Right atrium auricular region (tissue), 2 donors: ENCODE results near the gene GLRX5. TPM values are rescaled to one million over a fixed set of nuclear protein-coding genes. Genes with fewer than 3 reads are reported as not detected.

ENCODE experiments used
- DNase-seq: peaks from one replicate; pipeline ENCODE4 v3.0.0-alpha.2; 2019; ENCODE audit warnings: low spot score
- H3K27ac ChIP-seq, 2 donors: fragments of 200-600 bp; sonication (generic); 1 replicate in 1 of 2; 2 replicates in 1 of 2; pipeline ENCODE4 v1.5.1; 2016 to 2019
- H3K27me3 ChIP-seq, 2 donors: fragments of 200-600 bp; sonication (generic); one replicate each; pipeline versions ENCODE4 v1.5.1 to v1.6.0; 2017 to 2019
- H3K36me3 ChIP-seq: fragments of 200-600 bp; sonication (generic); one replicate; pipeline ENCODE4 v1.5.1; 2016
- H3K4me1 ChIP-seq, 2 donors: fragments of 200-600 bp; sonication (generic); one replicate each; pipeline versions ENCODE4 v1.5.1 to v1.6.0; 2017 to 2019
- H3K4me3 ChIP-seq, 2 donors: fragments of 200-600 bp; sonication (generic); 1 replicate in 1 of 2; 2 replicates in 1 of 2; pipeline ENCODE4 v1.5.1; 2017 to 2019; ENCODE audit warnings: mild to moderate bottlenecking in 1 of 2, moderate library complexity in 1 of 2
- H3K9me3 ChIP-seq, 2 donors: fragments of 200-600 bp; sonication (generic); one replicate each; pipeline ENCODE4 v1.5.1; 2019
- total RNA-seq, 2 donors: library from RNA; depleted of rRNA; stranded (reverse); fragments of >200 nt; gene quantifications; one replicate each; pipeline ENCODE4 v1.1.0, GENCODE V29; 2016
- TF ChIP-seq, protein P1 (sequence below), 2 donors: fragments of 200-600 bp; sonication (generic); IDR thresholded peaks; one replicate each; pipeline ENCODE4 v1.5.1; 2019; ENCODE audit warnings: antibody characterized with exemption in 2 of 2

Gene GLRX5
- total RNA-seq, result 10 to 100 TPM; 54.0 to 58.9 TPM

DNA sequence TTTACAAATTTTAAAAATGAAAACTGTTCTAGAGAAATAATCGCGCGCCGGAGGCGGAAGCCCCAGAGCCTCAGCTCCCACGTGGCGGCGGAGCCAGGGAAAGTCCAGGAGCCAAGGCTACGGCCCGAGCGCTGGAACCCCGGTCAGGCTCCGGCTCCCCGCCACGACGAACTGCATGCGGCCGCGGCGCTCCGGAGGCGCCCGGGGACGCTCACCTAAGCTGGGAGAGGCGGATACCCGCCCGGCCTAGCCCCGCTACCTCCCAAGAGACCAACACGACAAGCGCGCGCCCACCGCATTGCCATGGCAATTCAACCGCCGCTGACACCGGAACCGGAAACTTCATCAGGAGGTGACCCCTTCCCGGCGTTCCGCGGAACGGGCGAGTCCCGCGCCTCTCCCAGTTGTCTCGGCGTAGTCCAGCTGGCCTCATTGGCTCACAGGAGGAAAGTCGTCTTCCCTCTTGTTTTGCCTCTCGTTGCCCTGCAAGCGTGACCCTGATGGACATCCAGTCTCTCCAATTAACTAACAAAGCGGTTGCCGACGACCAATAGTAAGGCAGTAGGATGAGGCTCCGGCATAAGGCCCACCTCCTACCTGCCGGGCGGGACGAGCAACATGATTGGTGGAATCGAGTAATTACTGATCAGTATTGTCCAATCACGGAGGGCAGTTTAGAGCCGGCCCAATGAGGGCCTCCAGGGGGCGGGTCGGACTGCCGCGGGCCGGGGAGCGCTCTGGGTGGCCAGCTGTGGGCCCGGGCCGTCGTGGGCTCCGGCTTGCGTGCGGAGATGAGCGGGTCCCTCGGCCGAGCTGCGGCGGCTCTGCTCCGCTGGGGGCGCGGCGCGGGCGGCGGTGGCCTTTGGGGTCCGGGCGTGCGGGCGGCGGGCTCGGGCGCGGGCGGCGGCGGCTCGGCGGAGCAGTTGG lies at the start of gene GLRX5:
TSS of gene GLRX5 (plus strand) at position 752 of the 927 bp plus-strand sequence. CDS start at position 792, 40 bp downstream.
- TF ChIP-seq, protein P1, sequence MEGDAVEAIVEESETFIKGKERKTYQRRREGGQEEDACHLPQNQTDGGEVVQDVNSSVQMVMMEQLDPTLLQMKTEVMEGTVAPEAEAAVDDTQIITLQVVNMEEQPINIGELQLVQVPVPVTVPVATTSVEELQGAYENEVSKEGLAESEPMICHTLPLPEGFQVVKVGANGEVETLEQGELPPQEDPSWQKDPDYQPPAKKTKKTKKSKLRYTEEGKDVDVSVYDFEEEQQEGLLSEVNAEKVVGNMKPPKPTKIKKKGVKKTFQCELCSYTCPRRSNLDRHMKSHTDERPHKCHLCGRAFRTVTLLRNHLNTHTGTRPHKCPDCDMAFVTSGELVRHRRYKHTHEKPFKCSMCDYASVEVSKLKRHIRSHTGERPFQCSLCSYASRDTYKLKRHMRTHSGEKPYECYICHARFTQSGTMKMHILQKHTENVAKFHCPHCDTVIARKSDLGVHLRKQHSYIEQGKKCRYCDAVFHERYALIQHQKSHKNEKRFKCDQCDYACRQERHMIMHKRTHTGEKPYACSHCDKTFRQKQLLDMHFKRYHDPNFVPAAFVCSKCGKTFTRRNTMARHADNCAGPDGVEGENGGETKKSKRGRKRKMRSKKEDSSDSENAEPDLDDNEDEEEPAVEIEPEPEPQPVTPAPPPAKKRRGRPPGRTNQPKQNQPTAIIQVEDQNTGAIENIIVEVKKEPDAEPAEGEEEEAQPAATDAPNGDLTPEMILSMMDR (IDR thresholded peaks at IDR 0.05), result no peak
- H3K27ac ChIP-seq, result peak within 1 kb of the TSS; percentile 82 to 87
- no peaks in the 10 kb centered on the region for H3K36me3 ChIP-seq
- DNase-seq, result peak; percentile 100
- peaks cover 0 to 72% of the 10 kb centered on the region in 2 donors for H3K4me1 ChIP-seq
- peak within 1 kb of the TSS; percentile 89 to 99 for H3K4me3 ChIP-seq
- H3K27me3 ChIP-seq, result no peaks in the 10 kb centered on the region
- H3K9me3 ChIP-seq, result no peaks in the 10 kb centered on the region

- TF ChIP-seq, protein P1 (IDR thresholded peaks at IDR 0.05), result no peak
- Histone ChIP-seq H3K4me1 (peaks cover 0 to 72% of the 10 kb centered on the region in 2 donors), H3K27me3 (no peaks in the 10 kb centered on the region), H3K9me3 (no peaks in the 10 kb centered on the region), H3K36me3 (no peaks in the 10 kb centered on the region), H3K4me3 (no peak overlapping the region), H3K27ac (peak overlapping the region in 1 of 2 donors; percentile 8)
- no peak for DNase-seq
These were observed 49.5 kb upstream of the GLRX5 start for GRCh38 chr14:95485222-95485819.

DNA sequence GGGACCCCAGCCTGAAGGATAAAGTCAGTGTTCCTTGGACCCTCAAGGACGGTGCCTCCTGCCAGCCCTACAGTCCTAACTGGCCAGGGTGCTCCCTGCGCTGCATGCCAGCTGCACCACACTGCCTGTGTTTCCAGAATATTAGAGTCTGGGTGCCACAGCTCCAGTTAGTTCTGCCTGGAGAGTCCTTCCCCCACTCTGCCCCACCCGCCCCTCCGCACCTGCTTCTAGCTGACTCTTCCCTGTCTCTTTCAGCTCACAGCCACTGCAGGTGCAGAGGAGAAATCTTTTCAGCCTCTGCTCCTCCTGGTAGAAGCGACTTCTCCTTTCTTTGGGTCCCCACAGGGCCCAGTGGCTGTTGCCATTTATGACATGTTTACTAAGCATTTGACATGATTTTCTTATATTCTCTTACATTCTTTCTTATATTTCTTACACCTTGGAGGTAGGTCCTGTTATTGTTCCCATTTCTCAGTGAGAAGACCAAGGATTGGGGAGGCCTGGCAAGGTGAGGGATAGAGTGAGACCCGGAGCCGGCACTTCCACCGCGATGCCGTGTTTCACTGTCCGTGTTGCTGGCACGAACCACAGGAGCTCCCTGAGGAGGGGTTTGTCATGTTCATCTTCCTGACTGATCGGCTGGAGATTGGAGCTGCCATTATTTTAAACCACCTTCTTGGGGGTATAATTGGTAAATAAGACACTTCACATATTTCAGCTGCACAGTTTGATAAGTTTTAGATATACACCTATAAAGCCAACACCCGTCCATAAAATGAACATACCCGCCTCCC lies 47.8 kb upstream of the GLRX5 start:
- H3K4me1 ChIP-seq, result peaks cover 0 to 67% of the 10 kb centered on the region in 2 donors
- no peak overlapping the region for H3K4me3 ChIP-seq
- no peaks in the 10 kb centered on the region for H3K27me3 ChIP-seq
- H3K9me3 ChIP-seq, result no peaks in the 10 kb centered on the region
- TF ChIP-seq, protein P1 (IDR thresholded peaks at IDR 0.05), result no peak
- H3K27ac ChIP-seq, result no peak overlapping the region
- DNase-seq, result no peak
- H3K36me3 ChIP-seq, result no peaks in the 10 kb centered on the region

DNA sequence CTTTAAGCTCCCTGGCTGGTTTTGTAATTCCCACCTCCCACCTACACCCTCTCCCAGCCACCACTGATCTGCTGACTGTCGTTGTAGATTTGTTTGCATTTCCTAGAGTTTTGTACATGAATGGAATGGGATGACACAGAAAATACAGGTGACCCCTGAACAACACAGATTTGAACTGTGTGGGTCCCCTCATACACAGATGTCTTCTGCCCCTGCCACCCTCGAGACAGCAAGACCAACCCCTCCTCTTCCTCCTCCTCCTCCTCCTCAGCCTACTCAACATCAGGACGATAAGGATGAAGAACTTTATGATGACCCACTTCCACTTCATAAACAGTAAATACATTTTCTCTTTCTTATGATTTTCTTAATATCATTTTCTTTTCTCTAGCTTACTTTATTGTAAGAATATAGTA lies 47.2 kb upstream of the GLRX5 start:
- TF ChIP-seq, protein P1 (IDR thresholded peaks at IDR 0.05), result no peak
- no peaks in the 10 kb centered on the region for H3K27me3 ChIP-seq
- H3K4me1 ChIP-seq, result peaks cover 0 to 62% of the 10 kb centered on the region in 2 donors

DNA sequence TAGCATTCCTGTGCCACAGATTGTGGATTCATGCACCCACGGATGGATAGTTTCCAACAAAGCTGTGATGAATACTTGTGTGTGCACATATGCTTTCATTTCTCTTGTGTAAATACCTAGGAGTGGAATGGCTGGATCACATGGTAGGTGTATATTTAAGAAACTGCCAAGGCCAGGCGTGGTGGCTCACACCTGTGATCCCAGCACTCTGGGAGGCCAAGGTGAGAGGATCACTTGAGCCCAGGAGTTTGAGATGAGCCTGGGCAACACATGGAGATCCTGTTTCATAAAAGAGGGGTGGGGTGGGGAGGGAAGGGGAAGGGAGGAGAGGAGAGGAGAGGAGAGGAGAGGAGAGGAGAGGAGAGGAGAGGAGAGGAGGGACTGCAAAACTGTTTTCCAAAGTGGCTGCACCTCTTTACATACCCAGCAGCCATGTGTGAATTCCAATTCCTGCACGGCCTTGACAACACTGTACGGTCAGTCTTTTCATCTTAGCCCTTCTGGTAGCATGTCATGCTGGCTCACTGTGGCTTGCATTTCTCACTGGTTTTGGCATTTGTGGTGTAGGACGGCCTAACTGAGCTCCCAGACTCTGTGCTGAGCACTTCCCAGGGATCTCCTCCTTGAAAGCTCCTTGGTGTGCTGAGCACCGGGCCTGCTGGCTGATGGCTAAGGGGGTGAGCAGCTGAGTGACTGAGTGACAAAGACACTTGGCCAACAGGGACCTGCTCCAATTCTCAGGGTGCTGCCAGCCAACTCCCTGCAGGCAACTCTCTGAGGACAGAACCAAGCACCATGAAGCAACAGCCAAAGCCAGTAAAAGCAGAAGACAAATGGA lies 46.3 kb upstream of the GLRX5 start:
- TF ChIP-seq, protein P1 (IDR thresholded peaks at IDR 0.05), result no peak
- DNase-seq, result no peak
- H3K4me3 ChIP-seq, result no peak overlapping the region
- no peaks in the 10 kb centered on the region for H3K27me3 ChIP-seq
- H3K4me1 ChIP-seq, result peaks cover 0 to 53% of the 10 kb centered on the region in 2 donors
- H3K36me3 ChIP-seq, result no peaks in the 10 kb centered on the region
- H3K9me3 ChIP-seq, result no peaks in the 10 kb centered on the region
- peak overlapping the region; percentile 46 to 48 for H3K27ac ChIP-seq

More for the DNA sequence above, 47.2 kb upstream of the GLRX5 start:
- Histone ChIP-seq H3K9me3 (no peaks in the 10 kb centered on the region), H3K36me3 (no peaks in the 10 kb centered on the region), H3K27ac (no peak overlapping the region), H3K4me3 (no peak overlapping the region)
- no peak for DNase-seq
